Tibial nerve (tissue), 4 donors: ENCODE results near the gene PDILT.
"Not testable (repeated sequence)": the region's sequence is repeated elsewhere in the genome, so short reads cannot be mapped to it uniquely, and the experiment has no call there.

Source experiments
- EP300 ChIP-seq, 2 donors: sonication (generic); formaldehyde crosslinking; IDR thresholded peaks; one replicate each; pipeline ENCODE4 v1.6.1; 2017; ENCODE audit warnings: antibody characterized with exemption in 2 of 2, mild to moderate bottlenecking in 1 of 2
- POLR2A ChIP-seq, 2 donors: fragments of 450-650 bp; IDR thresholded peaks; one replicate each; pipeline ENCODE4 v1.6.1; 2017; ENCODE audit warnings: antibody characterized with exemption in 2 of 2, mild to moderate bottlenecking in 2 of 2, moderate library complexity in 2 of 2
- TF ChIP-seq, protein P1 (sequence below), 5 experiments: fragments of 200-600 bp in 3 of 5; fragments of 450-650 bp in 2 of 5; sonication (generic) in 3 of 5; IDR thresholded peaks; one replicate each; pipeline ENCODE4 v1.5.1; 2016 to 2019; ENCODE audit warnings: antibody characterized with exemption in 5 of 5, mild to moderate bottlenecking in 3 of 5, moderate library complexity in 2 of 5

DNA sequence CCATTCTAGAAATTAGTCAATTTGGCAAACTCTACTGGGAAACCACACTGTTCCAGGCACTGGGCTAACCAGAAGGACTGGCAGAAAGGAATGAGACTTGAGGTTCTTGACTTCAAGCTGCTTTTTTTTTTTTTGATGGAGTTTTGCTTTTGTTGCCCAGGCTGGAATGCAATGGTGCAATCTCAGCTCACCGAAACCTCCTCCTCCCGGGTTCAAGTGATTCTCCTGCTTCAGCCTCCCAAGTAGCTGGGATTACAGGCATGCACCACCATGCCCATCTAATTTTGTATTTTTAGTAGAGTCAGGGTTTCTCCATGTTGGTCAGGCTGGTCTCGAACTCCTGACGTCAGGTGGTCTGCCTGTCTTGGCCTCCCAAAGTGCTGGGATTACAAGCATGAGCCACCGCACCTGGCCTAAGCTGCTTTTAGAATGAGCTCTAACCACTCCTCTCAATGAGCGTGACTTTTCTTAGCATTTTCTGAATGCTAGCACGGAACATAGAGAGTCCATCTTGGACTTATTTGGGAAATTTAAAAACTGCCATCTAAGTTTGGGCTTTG is 91.9 kb downstream of the PDILT start:
- TF ChIP-seq, protein P1, sequence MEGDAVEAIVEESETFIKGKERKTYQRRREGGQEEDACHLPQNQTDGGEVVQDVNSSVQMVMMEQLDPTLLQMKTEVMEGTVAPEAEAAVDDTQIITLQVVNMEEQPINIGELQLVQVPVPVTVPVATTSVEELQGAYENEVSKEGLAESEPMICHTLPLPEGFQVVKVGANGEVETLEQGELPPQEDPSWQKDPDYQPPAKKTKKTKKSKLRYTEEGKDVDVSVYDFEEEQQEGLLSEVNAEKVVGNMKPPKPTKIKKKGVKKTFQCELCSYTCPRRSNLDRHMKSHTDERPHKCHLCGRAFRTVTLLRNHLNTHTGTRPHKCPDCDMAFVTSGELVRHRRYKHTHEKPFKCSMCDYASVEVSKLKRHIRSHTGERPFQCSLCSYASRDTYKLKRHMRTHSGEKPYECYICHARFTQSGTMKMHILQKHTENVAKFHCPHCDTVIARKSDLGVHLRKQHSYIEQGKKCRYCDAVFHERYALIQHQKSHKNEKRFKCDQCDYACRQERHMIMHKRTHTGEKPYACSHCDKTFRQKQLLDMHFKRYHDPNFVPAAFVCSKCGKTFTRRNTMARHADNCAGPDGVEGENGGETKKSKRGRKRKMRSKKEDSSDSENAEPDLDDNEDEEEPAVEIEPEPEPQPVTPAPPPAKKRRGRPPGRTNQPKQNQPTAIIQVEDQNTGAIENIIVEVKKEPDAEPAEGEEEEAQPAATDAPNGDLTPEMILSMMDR (IDR thresholded peaks at IDR 0.05) = not testable (repeated sequence)
- not testable (repeated sequence) for TF ChIP-seq POLR2A, EP300 (IDR thresholded peaks at IDR 0.05)
